ENCODE data around the gene SENP2. TPM values are rescaled to one million over a fixed set of nuclear protein-coding genes. Genes with fewer than 3 reads are reported as not detected.

SENP2 gene
- total and polyA plus RNA-seq, 10 of the 15 experiments (the other 5 are each of a cell fraction or from before 2014, with no cell fraction given) = 9.0 to 42.7 (median 25.1) TPM

DNA sequence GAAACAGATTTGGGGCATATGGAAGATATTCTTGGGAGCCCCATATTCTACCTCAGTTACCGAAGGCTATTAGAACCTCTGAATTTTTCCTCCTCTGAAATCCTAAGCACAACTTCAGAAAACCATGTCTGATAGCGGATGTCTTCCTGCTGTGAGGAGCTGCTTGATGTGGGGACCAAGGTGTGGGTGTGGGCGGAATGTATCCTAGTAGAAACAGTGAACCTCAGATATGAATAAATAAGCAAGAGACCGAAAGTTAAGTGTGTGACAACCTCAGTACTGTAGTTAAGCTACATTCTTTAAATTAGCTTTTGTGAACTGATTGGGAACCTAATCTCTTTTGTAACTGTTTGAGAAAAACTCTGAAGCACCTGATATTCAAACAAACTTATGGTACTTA lies 46.9 kb downstream of the SENP2 start:
- Histone ChIP-seq H3K4me2 (ENCODE audit: control insufficient read depth, insufficient read depth) (no peak overlapping the region), H3K36me3 (ENCODE audit: control insufficient read depth in 2 of 2, insufficient read depth in 2 of 2, low read length in 1 of 2) (peaks cover 1 to 17% of the 10 kb centered on the region in 2 experiments; a peak in 3 of 4 replicates), H4K20me1 (ENCODE audit: control insufficient read depth, insufficient read depth) (no peaks in the 10 kb centered on the region), H2AFZ (ENCODE audit: control insufficient read depth, low read depth, low read length) (no peak overlapping the region), H3K79me2 (ENCODE audit: control insufficient read depth, insufficient read depth, low read length) (no peaks in the 10 kb centered on the region), H3K9me3 (replicated peaks; ENCODE audit: control insufficient read depth, insufficient read depth, low read length) (no peaks in the 10 kb centered on the region), H3K27me3 (replicated peaks in 1 of 2; ENCODE audit: control insufficient read depth in 2 of 2, insufficient read depth in 2 of 2, low read length in 1 of 2) (no peaks in the 10 kb centered on the region), H3K9ac (ENCODE audit: control insufficient read depth, insufficient read depth, low read length) (no peak overlapping the region), H3K27ac (ENCODE audit: control insufficient read depth, insufficient read depth) (no peak overlapping the region), H3K4me1 (ENCODE audit: control insufficient read depth, insufficient read depth, low read length) (no peaks in the 10 kb centered on the region), H3K4me3 (no peak overlapping the region)
- ChIA-PET CTCF (no interaction called here), SMC1A (ENCODE audit: uncharacterized antibody, unreplicated experiment) (interaction anchor here (0.8 kb wide), 1 partner anchor 27 kb away, joined by 3 read pairs; no protein-coding TSS in a partner anchor), RAD21 (ENCODE audit: unreplicated experiment) (no interaction called here), POLR2A (no interaction called here)
- ATAC-seq (no peak), FAIRE-seq (no peak), DNase-seq (ENCODE audit: low read depth, low spot score) (no peak)
- WGBS (ENCODE audit: insufficient coverage, insufficient replicate concordance, low lambda C conversion rate, missing lambda C conversion rate) = 96% methylated on average over 4 of the region's 4 CpGs
- TF ChIP-seq NBN (IDR thresholded peaks at IDR 0.05) (no peak), RFX5 (IDR thresholded peaks at IDR 0.05; ENCODE audit: low read depth, low read length) (no peak), MTA3 (IDR thresholded peaks at IDR 0.05; ENCODE audit: borderline replicate concordance, low read length) (no peak), ETV6 (conservative IDR thresholded peaks at IDR 0.05 in 1 of 2, IDR thresholded peaks at IDR 0.05 in 1 of 2; ENCODE audit: borderline replicate concordance in 1 of 2, low read depth in 1 of 2) (no peak), SP1 (IDR thresholded peaks at IDR 0.05; ENCODE audit: low read depth, low read length) (no peak), POLR2A (IDR thresholded peaks at IDR 0.05; ENCODE audit: low read depth, low read length) (no peak), HDGF (IDR thresholded peaks at IDR 0.05) (no peak), NFIC (IDR thresholded peaks at IDR 0.05; ENCODE audit: low read depth, low read length) (no peak), RELA (IDR thresholded peaks at IDR 0.05; ENCODE audit: borderline replicate concordance, partially characterized antibody) (no peak), POLR2AphosphoS5 (IDR thresholded peaks at IDR 0.05; ENCODE audit: low read length) (no peak), NR2C1 (IDR thresholded peaks at IDR 0.05) (no peak), RBBP5 (conservative IDR thresholded peaks at IDR 0.05) (no peak), DPF2 (IDR thresholded peaks at IDR 0.05) (no peak), SMAD5 (IDR thresholded peaks at IDR 0.05; ENCODE audit: low read depth) (no peak), JUNB (IDR thresholded peaks at IDR 0.05) (no peak)
- TF ChIP-seq, protein P1, sequence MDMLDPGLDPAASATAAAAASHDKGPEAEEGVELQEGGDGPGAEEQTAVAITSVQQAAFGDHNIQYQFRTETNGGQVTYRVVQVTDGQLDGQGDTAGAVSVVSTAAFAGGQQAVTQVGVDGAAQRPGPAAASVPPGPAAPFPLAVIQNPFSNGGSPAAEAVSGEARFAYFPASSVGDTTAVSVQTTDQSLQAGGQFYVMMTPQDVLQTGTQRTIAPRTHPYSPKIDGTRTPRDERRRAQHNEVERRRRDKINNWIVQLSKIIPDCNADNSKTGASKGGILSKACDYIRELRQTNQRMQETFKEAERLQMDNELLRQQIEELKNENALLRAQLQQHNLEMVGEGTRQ (IDR thresholded peaks at IDR 0.05; ENCODE audit: borderline replicate concordance, low read depth, low read length) = no peak
- TF ChIP-seq, protein P2, sequence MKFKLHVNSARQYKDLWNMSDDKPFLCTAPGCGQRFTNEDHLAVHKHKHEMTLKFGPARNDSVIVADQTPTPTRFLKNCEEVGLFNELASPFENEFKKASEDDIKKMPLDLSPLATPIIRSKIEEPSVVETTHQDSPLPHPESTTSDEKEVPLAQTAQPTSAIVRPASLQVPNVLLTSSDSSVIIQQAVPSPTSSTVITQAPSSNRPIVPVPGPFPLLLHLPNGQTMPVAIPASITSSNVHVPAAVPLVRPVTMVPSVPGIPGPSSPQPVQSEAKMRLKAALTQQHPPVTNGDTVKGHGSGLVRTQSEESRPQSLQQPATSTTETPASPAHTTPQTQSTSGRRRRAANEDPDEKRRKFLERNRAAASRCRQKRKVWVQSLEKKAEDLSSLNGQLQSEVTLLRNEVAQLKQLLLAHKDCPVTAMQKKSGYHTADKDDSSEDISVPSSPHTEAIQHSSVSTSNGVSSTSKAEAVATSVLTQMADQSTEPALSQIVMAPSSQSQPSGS (IDR thresholded peaks at IDR 0.05; ENCODE audit: low read length) = no peak
- TF ChIP-seq, protein P3, sequence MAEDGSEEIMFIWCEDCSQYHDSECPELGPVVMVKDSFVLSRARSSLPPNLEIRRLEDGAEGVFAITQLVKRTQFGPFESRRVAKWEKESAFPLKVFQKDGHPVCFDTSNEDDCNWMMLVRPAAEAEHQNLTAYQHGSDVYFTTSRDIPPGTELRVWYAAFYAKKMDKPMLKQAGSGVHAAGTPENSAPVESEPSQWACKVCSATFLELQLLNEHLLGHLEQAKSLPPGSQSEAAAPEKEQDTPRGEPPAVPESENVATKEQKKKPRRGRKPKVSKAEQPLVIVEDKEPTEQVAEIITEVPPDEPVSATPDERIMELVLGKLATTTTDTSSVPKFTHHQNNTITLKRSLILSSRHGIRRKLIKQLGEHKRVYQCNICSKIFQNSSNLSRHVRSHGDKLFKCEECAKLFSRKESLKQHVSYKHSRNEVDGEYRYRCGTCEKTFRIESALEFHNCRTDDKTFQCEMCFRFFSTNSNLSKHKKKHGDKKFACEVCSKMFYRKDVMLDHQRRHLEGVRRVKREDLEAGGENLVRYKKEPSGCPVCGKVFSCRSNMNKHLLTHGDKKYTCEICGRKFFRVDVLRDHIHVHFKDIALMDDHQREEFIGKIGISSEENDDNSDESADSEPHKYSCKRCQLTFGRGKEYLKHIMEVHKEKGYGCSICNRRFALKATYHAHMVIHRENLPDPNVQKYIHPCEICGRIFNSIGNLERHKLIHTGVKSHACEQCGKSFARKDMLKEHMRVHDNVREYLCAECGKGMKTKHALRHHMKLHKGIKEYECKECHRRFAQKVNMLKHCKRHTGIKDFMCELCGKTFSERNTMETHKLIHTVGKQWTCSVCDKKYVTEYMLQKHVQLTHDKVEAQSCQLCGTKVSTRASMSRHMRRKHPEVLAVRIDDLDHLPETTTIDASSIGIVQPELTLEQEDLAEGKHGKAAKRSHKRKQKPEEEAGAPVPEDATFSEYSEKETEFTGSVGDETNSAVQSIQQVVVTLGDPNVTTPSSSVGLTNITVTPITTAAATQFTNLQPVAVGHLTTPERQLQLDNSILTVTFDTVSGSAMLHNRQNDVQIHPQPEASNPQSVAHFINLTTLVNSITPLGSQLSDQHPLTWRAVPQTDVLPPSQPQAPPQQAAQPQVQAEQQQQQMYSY (CRISPR knock-in tag; IDR thresholded peaks at IDR 0.05) = no peak
- TF ChIP-seq, protein P4, sequence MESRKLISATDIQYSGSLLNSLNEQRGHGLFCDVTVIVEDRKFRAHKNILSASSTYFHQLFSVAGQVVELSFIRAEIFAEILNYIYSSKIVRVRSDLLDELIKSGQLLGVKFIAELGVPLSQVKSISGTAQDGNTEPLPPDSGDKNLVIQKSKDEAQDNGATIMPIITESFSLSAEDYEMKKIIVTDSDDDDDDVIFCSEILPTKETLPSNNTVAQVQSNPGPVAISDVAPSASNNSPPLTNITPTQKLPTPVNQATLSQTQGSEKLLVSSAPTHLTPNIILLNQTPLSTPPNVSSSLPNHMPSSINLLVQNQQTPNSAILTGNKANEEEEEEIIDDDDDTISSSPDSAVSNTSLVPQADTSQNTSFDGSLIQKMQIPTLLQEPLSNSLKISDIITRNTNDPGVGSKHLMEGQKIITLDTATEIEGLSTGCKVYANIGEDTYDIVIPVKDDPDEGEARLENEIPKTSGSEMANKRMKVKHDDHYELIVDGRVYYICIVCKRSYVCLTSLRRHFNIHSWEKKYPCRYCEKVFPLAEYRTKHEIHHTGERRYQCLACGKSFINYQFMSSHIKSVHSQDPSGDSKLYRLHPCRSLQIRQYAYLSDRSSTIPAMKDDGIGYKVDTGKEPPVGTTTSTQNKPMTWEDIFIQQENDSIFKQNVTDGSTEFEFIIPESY (IDR thresholded peaks at IDR 0.05) = no peak
- intact Hi-C loops (cut with micrococcal nuclease; ENCODE audit: unreplicated experiment) (no loop called here), in situ Hi-C loops (cut with MboI) (no loop called here)
- no TSS peak for BruUV-seq (replicated peaks)

Data from GM12878 (cell line).